ENCODE measurements around the gene KLC4. TPM values are rescaled to one million over a fixed set of nuclear protein-coding genes. Genes with fewer than 3 reads are reported as not detected.
A peak's percentile ranks its signal among the peaks of the same experiment; 100 is the strongest.

Gene KLC4
- total RNA-seq, 1 experiment from 2014 or later = 24.8 TPM

- peaks cover 27% of the 10 kb centered on the region for H3K36me3 ChIP-seq (replicated peaks; ENCODE audit: control insufficient read depth, insufficient read depth, low read length)
- DNase-seq = no peak
- H3K4me3 ChIP-seq (ENCODE audit: insufficient read depth, low read depth, low read length) = no peak overlapping the region
- H3K27me3 ChIP-seq (ENCODE audit: control insufficient read depth, insufficient read depth, low read length) = no peaks in the 10 kb centered on the region
Measured at GRCh38 chr6:43050981-43051380, 8.4 kb upstream of the KLC4 start.

- no peak for DNase-seq
- Histone ChIP-seq H3K4me3 (ENCODE audit: insufficient read depth, low read depth, low read length) (no peak overlapping the region; the same call in 1 of the 2 replicates), H3K36me3 (replicated peaks; ENCODE audit: control insufficient read depth, insufficient read depth, low read length) (peaks cover 23% of the 10 kb centered on the region), H3K27me3 (ENCODE audit: control insufficient read depth, insufficient read depth, low read length) (no peaks in the 10 kb centered on the region)
Measured at GRCh38 chr6:43052225-43052841, 7.1 kb upstream of the KLC4 start.

GRCh38 chr6:43052842-43053544, 6.4 kb upstream of the KLC4 start:
- no peaks in the 10 kb centered on the region for H3K27me3 ChIP-seq (ENCODE audit: control insufficient read depth, insufficient read depth, low read length)
- H3K4me3 ChIP-seq (ENCODE audit: insufficient read depth, low read depth, low read length) = peak overlapping the region; percentile 90
- peak; percentile 56 for DNase-seq
- peaks cover 25% of the 10 kb centered on the region for H3K36me3 ChIP-seq (replicated peaks; ENCODE audit: control insufficient read depth, insufficient read depth, low read length)

- Histone ChIP-seq H3K4me3 (ENCODE audit: insufficient read depth, low read depth, low read length) (peak within 1 kb of the TSS; percentile 90), H3K27me3 (ENCODE audit: control insufficient read depth, insufficient read depth, low read length) (no peaks in the 10 kb centered on the region), H3K36me3 (replicated peaks; ENCODE audit: control insufficient read depth, insufficient read depth, low read length) (peaks cover 20% of the 10 kb centered on the region)
- DNase-seq = peak; percentile 99
Measured at GRCh38 chr6:43053545-43054205, 5.8 kb upstream of the KLC4 start, which contains the start of gene CUL7. TSS of gene CUL7 (minus strand) at chr6:43053851. CDS start at chr6:43052788, 1,063 bp downstream.

- Histone ChIP-seq H3K36me3 (replicated peaks; ENCODE audit: control insufficient read depth, insufficient read depth, low read length) (peaks cover 19% of the 10 kb centered on the region), H3K4me3 (ENCODE audit: insufficient read depth, low read depth, low read length) (peak overlapping the region; percentile 90; the same call in 1 of the 2 replicates), H3K27me3 (ENCODE audit: control insufficient read depth, insufficient read depth, low read length) (no peaks in the 10 kb centered on the region)
- DNase-seq = peak; percentile 72
Measured at GRCh38 chr6:43054206-43054943, 5.1 kb upstream of the KLC4 start.

- no peak for DNase-seq
- Histone ChIP-seq H3K36me3 (replicated peaks; ENCODE audit: control insufficient read depth, insufficient read depth, low read length) (peaks cover 10% of the 10 kb centered on the region), H3K4me3 (ENCODE audit: insufficient read depth, low read depth, low read length) (no peak overlapping the region), H3K27me3 (ENCODE audit: control insufficient read depth, insufficient read depth, low read length) (no peaks in the 10 kb centered on the region)
Measured at GRCh38 chr6:43055966-43056365, 3.5 kb upstream of the KLC4 start.

- DNase-seq = no peak
- Histone ChIP-seq H3K4me3 (ENCODE audit: insufficient read depth, low read depth, low read length) (peak overlapping the region; percentile 79), H3K36me3 (replicated peaks; ENCODE audit: control insufficient read depth, insufficient read depth, low read length) (peaks cover 5% of the 10 kb centered on the region), H3K27me3 (ENCODE audit: control insufficient read depth, insufficient read depth, low read length) (no peaks in the 10 kb centered on the region)
Measured at GRCh38 chr6:43058531-43058930, 900 bp upstream of the KLC4 start.

- H3K27me3 ChIP-seq (ENCODE audit: control insufficient read depth, insufficient read depth, low read length) = no peaks in the 10 kb centered on the region
- H3K36me3 ChIP-seq (replicated peaks; ENCODE audit: control insufficient read depth, insufficient read depth, low read length) = peaks cover 5% of the 10 kb centered on the region
- peak overlapping the region; percentile 87 for H3K4me3 ChIP-seq (ENCODE audit: insufficient read depth, low read depth, low read length)
- DNase-seq = peak; percentile 82
Measured at GRCh38 chr6:43060034-43060754, 763 bp downstream of the KLC4 start.

GRCh38 chr6:43060755-43061633, 1.6 kb downstream of the KLC4 start:
- peaks cover 5% of the 10 kb centered on the region for H3K36me3 ChIP-seq (replicated peaks; ENCODE audit: control insufficient read depth, insufficient read depth, low read length)
- no peaks in the 10 kb centered on the region for H3K27me3 ChIP-seq (ENCODE audit: control insufficient read depth, insufficient read depth, low read length)
- no peak for DNase-seq
- no peak overlapping the region; the same call in 1 of the 2 replicates for H3K4me3 ChIP-seq (ENCODE audit: insufficient read depth, low read depth, low read length)

GRCh38 chr6:43061861-43062260, 2.4 kb downstream of the KLC4 start:
- no peak for DNase-seq
- no peaks in the 10 kb centered on the region for H3K27me3 ChIP-seq (ENCODE audit: control insufficient read depth, insufficient read depth, low read length)
- no peak overlapping the region for H3K4me3 ChIP-seq (ENCODE audit: insufficient read depth, low read depth, low read length)
- H3K36me3 ChIP-seq (replicated peaks; ENCODE audit: control insufficient read depth, insufficient read depth, low read length) = peaks cover 7% of the 10 kb centered on the region

- H3K4me3 ChIP-seq (ENCODE audit: insufficient read depth, low read depth, low read length) = no peak overlapping the region
- no peak for DNase-seq
- H3K36me3 ChIP-seq (replicated peaks; ENCODE audit: control insufficient read depth, insufficient read depth, low read length) = peaks cover 5% of the 10 kb centered on the region
- H3K27me3 ChIP-seq (ENCODE audit: control insufficient read depth, insufficient read depth, low read length) = no peaks in the 10 kb centered on the region
Measured at GRCh38 chr6:43062818-43063217, 3.4 kb downstream of the KLC4 start.

GRCh38 chr6:43070028-43070632, 10.7 kb downstream of the KLC4 start:
- no peaks in the 10 kb centered on the region for H3K27me3 ChIP-seq (ENCODE audit: control insufficient read depth, insufficient read depth, low read length)
- no peak overlapping the region for H3K4me3 ChIP-seq (ENCODE audit: insufficient read depth, low read depth, low read length)
- DNase-seq = peak; percentile 91
- H3K36me3 ChIP-seq (replicated peaks; ENCODE audit: control insufficient read depth, insufficient read depth, low read length) = peaks cover 4% of the 10 kb centered on the region
